NCI-H2227 (cell line): Measurements from ENCODE around the gene POC1B.

ENCODE experiments used
- DNase-seq: peaks from one replicate; lab custom pipeline; 2025; ENCODE audit not compliant: unreplicated experiment; lab: John Stamatoyannopoulos, UW

POC1B gene

GRCh38 chr12:89390802-89391673 lies 134.8 kb downstream of the POC1B start:
- DNase-seq, result no peak

GRCh38 chr12:89389755-89390661 lies 135.8 kb downstream of the POC1B start:
- no peak for DNase-seq

- DNase-seq, result no peak
These were observed 139.7 kb downstream of the POC1B start for GRCh38 chr12:89386138-89386537.

- DNase-seq, result no peak
These were observed 141.0 kb downstream of the POC1B start for GRCh38 chr12:89384807-89385206.

- DNase-seq, result peak; percentile 36
These were observed 141.6 kb downstream of the POC1B start for GRCh38 chr12:89384050-89384758.

- no peak for DNase-seq
These were observed 142.4 kb downstream of the POC1B start for GRCh38 chr12:89383235-89384049.

- no peak for DNase-seq
These were observed 143.5 kb downstream of the POC1B start for GRCh38 chr12:89382328-89382727.

- DNase-seq, result no peak
These were observed 145.9 kb downstream of the POC1B start for GRCh38 chr12:89379839-89380467.

- no peak for DNase-seq
These were observed 146.6 kb downstream of the POC1B start for GRCh38 chr12:89379148-89379838.

- no peak for DNase-seq
These were observed 149.0 kb downstream of the POC1B start for GRCh38 chr12:89376844-89377243.

- DNase-seq, result no peak
These were observed 149.7 kb downstream of the POC1B start for GRCh38 chr12:89376202-89376529.

GRCh38 chr12:89373763-89374572 lies 151.9 kb downstream of the POC1B start:
- no peak for DNase-seq

GRCh38 chr12:89372584-89373370 lies 153.1 kb downstream of the POC1B start:
- no peak for DNase-seq

- DNase-seq, result no peak
These were observed 155.0 kb downstream of the POC1B start for GRCh38 chr12:89370850-89371249.

GRCh38 chr12:89370421-89370831 lies 155.4 kb downstream of the POC1B start:
- no peak for DNase-seq
